MV-4-11 (cell line): ENCODE results near the gene RNF31.
"Not testable (repeated sequence)": the region's sequence is repeated elsewhere in the genome, so short reads cannot be mapped to it uniquely, and the experiment has no call there.

Source experiments
- DNase-seq: peaks from one replicate; lab custom pipeline; 2025; lab: John Stamatoyannopoulos, UW

RNF31 gene

GRCh38 chr14:24202538-24202937 lies 55.2 kb downstream of the RNF31 start:
- DNase-seq, result not testable (repeated sequence)

- not testable (repeated sequence) for DNase-seq
These were observed 56.1 kb downstream of the RNF31 start for GRCh38 chr14:24203249-24203886.

- DNase-seq, result no peak
These were observed 57.2 kb downstream of the RNF31 start for GRCh38 chr14:24204163-24205146.

- no peak for DNase-seq
These were observed 59.2 kb downstream of the RNF31 start for GRCh38 chr14:24206260-24207103.

- DNase-seq, result no peak
These were observed 59.8 kb downstream of the RNF31 start for GRCh38 chr14:24207104-24207551.

GRCh38 chr14:24207625-24208024 lies 60.3 kb downstream of the RNF31 start:
- DNase-seq, result no peak
